Measurements from ENCODE around the gene SLC30A1. TPM values are rescaled to one million over a fixed set of nuclear protein-coding genes. Genes with fewer than 3 reads are reported as not detected.

Gene SLC30A1
- polyA plus RNA-seq, 1 of the 3 experiments (the other 2 are of a cell fraction): 6.9 TPM

- H3K9me3 ChIP-seq: no peaks in the 10 kb centered on the region
- TF ChIP-seq TAF1 (IDR thresholded peaks at IDR 0.05; ENCODE audit: borderline replicate concordance, low read depth, low read length): no peak
- TF ChIP-seq IRF3 (IDR thresholded peaks at IDR 0.05; ENCODE audit: low read depth, low read length): no peak
- no peak for TF ChIP-seq TCF12 (IDR thresholded peaks at IDR 0.05)
- TF ChIP-seq GABPA (IDR thresholded peaks at IDR 0.05; ENCODE audit: low read depth): no peak
- TF ChIP-seq MXI1 (IDR thresholded peaks at IDR 0.05; ENCODE audit: low read depth, low read length): no peak
- no peak for TF ChIP-seq GATA2 (CRISPR knock-in tag; IDR thresholded peaks at IDR 0.05)
- no peak for TF ChIP-seq NFIC (IDR thresholded peaks at IDR 0.05; ENCODE audit: borderline replicate concordance)
- no peak for TF ChIP-seq SMC3 (IDR thresholded peaks at IDR 0.05; ENCODE audit: low read depth, low read length)
- TF ChIP-seq JUND (IDR thresholded peaks at IDR 0.05): no peak
- TF ChIP-seq, protein P1, sequence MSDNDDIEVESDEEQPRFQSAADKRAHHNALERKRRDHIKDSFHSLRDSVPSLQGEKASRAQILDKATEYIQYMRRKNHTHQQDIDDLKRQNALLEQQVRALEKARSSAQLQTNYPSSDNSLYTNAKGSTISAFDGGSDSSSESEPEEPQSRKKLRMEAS (IDR thresholded peaks at IDR 0.05; ENCODE audit: low read depth): no peak
- no peak for TF ChIP-seq PBX3 (IDR thresholded peaks at IDR 0.05)
- TF ChIP-seq, protein P2, sequence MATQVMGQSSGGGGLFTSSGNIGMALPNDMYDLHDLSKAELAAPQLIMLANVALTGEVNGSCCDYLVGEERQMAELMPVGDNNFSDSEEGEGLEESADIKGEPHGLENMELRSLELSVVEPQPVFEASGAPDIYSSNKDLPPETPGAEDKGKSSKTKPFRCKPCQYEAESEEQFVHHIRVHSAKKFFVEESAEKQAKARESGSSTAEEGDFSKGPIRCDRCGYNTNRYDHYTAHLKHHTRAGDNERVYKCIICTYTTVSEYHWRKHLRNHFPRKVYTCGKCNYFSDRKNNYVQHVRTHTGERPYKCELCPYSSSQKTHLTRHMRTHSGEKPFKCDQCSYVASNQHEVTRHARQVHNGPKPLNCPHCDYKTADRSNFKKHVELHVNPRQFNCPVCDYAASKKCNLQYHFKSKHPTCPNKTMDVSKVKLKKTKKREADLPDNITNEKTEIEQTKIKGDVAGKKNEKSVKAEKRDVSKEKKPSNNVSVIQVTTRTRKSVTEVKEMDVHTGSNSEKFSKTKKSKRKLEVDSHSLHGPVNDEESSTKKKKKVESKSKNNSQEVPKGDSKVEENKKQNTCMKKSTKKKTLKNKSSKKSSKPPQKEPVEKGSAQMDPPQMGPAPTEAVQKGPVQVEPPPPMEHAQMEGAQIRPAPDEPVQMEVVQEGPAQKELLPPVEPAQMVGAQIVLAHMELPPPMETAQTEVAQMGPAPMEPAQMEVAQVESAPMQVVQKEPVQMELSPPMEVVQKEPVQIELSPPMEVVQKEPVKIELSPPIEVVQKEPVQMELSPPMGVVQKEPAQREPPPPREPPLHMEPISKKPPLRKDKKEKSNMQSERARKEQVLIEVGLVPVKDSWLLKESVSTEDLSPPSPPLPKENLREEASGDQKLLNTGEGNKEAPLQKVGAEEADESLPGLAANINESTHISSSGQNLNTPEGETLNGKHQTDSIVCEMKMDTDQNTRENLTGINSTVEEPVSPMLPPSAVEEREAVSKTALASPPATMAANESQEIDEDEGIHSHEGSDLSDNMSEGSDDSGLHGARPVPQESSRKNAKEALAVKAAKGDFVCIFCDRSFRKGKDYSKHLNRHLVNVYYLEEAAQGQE (IDR thresholded peaks at IDR 0.05; ENCODE audit: low read depth, low read length): no peak
- no peak for TF ChIP-seq MEF2A (IDR thresholded peaks at IDR 0.05; ENCODE audit: borderline replicate concordance, low read depth)
- no peak for TF ChIP-seq FOXM1 (IDR thresholded peaks at IDR 0.05; ENCODE audit: low read depth)
- TF ChIP-seq USF2 (IDR thresholded peaks at IDR 0.05; ENCODE audit: borderline replicate concordance, low read depth, low read length): no peak
- ChIA-PET CTCF (interaction anchor here (2.8 kb wide), 1 partner anchor 32 kb away, joined by 10 read pairs; no protein-coding TSS in a partner anchor), POLR2A (no interaction called here)
- no peak overlapping the region for H3K27ac ChIP-seq (ENCODE audit: low read depth in 2 of 2, low read length in 1 of 2)
- H3K9me2 ChIP-seq: no peaks in the 10 kb centered on the region
- no peaks in the 10 kb centered on the region for H3K79me2 ChIP-seq (ENCODE audit: insufficient read depth)
- no peak overlapping the region for H3K9ac ChIP-seq
- 87% methylated on average over 7 of the region's 7 CpGs for WGBS (ENCODE audit: low lambda C conversion rate)
- H3K36me3 ChIP-seq (replicated peaks in 1 of 2; ENCODE audit: control insufficient read depth in 1 of 2, insufficient read depth in 2 of 2, low read length in 1 of 2): no peaks in the 10 kb centered on the region
- H4K20me1 ChIP-seq (ENCODE audit: insufficient read depth): no peaks in the 10 kb centered on the region
- no peak overlapping the region for H2AFZ ChIP-seq (ENCODE audit: low read depth)
- no peak for DNase-seq
- H3K4me3 ChIP-seq (ENCODE audit: low read depth in 2 of 2, low read length in 1 of 2): no peak overlapping the region
- no peaks in the 10 kb centered on the region for H3F3A ChIP-seq (replicated peaks; ENCODE audit: insufficient read depth)
- H3K27me3 ChIP-seq (ENCODE audit: insufficient read depth): no peaks in the 10 kb centered on the region
- 0 out of 4 replicates have a peak, but pooled peaks cover 0 to 6% of the 10 kb centered on the region in 2 experiments for H3K4me1 ChIP-seq (ENCODE audit: control insufficient read depth in 1 of 2, insufficient read depth in 2 of 2, low read depth in 1 of 2, low read length in 1 of 2)
- H3K4me2 ChIP-seq: no peak overlapping the region
These were observed 32.4 kb downstream of the SLC30A1 start for GRCh38 chr1:211546543-211546942.

Data from SK-N-SH (cell line).